DOHH2 (cell line): ENCODE data around the gene ZSCAN16.

Experiments used
- CTCF ChIP-seq: fragments of 200-600 bp; sonication (generic); IDR thresholded peaks from one replicate; pipeline ENCODE4 v1.5.1; 2014; ENCODE audit warnings: antibody characterized with exemption, mild to moderate bottlenecking, low read depth, low read length; ENCODE audit not compliant: poor library complexity, severe bottlenecking
- EZH2phosphoT487 ChIP-seq: fragments of 200-600 bp; sonication (generic); IDR thresholded peaks from 2 replicates; pipeline ENCODE4 v1.6.1; 2017; ENCODE audit warnings: borderline replicate concordance, mild to moderate bottlenecking, antibody characterized with exemption, low read length, moderate library complexity, mixed read lengths

DNA sequence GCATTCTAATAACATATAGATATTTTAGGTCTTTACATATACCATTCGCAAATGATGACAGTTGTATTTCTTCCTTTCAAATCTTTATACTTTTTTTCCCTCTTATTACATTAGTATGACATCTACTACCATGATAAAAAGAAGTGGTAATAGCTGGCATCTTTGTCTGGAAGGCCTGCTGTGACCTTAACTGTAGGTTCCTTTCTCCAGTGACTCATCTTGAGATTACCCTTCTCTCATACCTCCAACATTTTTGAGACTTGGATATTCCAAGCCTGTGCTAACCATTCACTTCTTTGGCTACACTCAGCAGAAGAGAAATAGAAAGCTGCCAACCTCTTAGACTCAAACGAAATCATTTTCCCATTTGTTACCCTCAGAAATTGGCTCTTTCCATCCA is 47.6 kb downstream of the ZSCAN16 start:
- TF ChIP-seq CTCF: no peak
- no peak for TF ChIP-seq EZH2phosphoT487
